Suppressor macrophage treated with lipopolysaccharide for 1 hour (primary cell): ENCODE results near the gene EVX1.

ENCODE experiments used
- DNase-seq, 3 donors: peaks; one replicate each; pipeline ENCODE4 v3.0.0-alpha.2; 2020 to 2022

Gene EVX1

GRCh38 chr7:27235387-27236311, 7.0 kb upstream of the EVX1 start:
- peak; percentile 60 to 76 (median 63) for DNase-seq

DNA sequence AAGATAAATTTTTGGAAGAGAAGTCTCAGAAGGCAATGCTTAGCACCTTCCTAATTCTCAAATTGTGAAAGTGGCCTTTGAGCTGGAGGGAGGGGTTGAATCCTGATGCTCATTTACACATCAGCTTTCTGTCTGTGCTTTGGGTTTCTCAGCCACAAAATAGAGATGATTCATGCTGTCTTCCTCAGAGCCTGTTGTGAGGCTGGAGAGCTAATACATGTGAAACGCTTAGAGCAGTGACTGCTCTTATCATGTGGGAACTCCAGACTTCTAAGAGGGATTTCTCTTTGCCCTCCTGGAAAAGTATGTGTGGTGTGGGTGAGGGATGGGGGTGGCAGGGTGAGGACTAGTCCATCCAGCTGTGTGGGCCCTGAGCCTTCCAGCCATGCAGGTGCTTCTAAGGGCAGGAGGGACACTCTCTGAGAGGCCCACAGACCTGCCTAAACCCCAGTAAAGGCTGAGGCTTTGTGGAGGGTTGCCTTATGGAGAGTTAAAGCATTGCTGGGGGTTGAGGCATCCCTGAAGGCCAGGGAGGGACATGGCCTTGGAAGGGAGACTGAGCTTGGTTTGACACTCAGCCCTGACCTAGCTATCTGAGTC, 4.8 kb upstream of the EVX1 start:
- DNase-seq: peak in 2 of 3 donors; percentile 53 to 56

DNA sequence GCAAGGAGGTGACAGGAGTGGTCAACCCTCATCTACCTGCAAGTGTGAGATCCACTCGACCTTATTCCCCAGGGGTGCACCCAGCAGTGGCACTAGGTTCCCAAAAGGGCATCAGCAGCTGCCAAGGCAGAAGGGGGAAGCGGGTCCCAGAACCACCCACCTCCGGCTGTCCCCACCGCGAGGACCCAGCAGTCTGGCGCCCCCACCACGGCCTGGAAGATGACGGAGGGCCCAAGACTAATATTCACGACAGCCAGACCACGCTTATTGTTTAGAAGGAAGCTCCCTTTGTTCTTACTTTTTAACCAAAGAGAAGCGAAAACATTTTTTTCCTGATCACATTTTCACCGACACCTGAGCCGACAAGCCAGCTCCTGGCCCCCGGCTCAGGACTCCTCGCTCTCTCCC, 3.6 kb upstream of the EVX1 start:
- no peak for DNase-seq

GRCh38 chr7:27239387-27240014, 3.1 kb upstream of the EVX1 start:
- DNase-seq: peak in 1 of 3 donors; percentile 41

GRCh38 chr7:27240015-27240731, 2.4 kb upstream of the EVX1 start:
- DNase-seq: no peak

DNA sequence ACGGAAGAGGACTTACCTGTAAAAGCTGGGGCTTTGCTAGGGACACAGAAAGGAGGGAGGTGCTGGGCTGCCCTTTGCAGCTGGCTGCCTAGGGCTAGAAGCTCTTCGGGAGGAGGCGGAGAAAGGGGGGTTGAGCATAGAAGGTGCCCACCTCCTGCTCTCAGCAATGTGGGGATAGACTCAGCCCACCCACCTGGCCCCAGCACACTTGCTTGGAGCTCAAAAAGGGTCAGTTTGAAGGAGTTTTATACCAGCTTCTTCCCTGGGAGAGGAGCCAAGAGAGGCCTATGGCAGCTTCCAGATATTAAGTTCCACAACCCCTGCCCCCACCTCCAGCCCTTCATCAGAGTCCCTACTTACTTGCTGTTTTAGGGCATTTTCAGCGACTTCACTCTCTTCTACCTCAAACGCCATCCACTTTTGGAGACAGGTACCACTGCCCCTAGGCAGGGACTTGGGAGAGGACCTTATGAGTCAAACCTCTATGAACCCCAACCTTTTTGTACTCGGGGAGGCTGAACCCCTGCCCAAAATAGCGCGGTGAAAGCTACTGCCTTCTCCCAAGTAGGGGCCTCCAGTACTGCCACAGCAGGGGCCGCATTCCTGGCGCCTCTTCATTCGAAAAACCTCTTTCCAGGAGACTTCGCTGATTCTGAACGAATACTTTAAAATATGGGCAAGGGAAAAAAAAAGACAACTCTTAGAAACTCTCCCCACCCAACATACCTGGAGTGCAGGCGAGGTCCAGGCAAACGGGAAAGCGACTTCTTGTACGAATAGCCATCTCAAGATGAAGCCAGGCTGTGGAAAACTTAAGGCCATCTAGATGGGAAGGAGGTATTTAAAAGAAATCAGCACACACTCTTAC, 1.2 kb upstream of the EVX1 start:
- DNase-seq: no peak

DNA sequence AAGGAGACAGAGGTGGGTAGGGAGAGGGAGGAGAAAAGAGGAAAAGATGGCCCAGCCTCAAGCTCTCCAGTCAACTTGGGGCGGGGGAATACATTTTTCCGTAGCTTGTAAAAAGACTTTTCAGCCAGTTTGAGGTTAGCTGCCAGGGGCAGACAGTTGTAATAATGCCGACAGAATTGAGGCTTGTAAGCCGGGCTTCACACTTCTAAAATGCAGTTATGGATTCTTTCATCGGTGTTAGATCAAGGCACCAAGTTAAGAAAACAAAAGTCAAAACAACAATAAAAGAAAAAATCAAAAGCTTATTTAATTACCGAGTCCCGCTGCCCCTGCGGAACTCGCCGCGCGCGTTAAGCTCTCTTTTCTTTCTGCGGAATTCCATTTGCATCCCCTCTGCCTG, 448 bp upstream of the EVX1 start:
- DNase-seq: no peak

- DNase-seq: no peak
These were observed 950 bp downstream of the EVX1 start for GRCh38 chr7:27243340-27244163.

GRCh38 chr7:27244488-27245123, 2.0 kb downstream of the EVX1 start:
- DNase-seq: no peak

DNA sequence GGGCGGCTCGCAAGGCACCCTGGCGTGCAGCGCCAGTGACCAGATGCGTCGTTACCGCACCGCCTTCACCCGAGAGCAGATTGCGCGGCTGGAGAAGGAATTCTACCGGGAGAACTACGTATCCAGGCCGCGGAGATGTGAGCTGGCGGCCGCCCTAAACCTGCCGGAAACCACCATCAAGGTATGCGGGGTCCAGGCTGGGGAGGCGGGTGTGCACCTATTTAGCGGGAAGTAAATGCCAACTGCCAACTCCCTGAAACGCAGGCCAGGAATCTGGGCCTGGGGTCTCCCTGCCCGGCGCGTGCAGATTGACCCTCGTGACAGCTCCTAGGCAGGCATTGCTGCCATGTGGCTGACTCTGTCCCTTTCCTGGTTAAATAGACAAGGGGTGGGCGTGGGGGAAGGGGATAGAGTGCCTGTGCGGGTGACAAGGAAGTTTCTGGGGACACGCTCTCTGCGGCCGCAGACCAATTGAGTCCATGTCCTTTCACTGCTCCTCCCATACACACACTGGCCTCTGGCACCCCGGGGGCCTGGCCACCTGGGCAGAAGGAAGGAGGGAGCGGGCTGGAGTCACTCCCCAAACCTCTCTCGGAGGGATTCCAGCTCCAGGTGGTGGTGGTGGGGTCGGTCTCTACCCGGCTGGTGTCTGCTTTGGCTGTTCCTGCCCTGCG, 2.7 kb downstream of the EVX1 start:
- DNase-seq: no peak

- peak in 1 of 3 donors; percentile 59 for DNase-seq
These were observed 3.4 kb downstream of the EVX1 start for GRCh38 chr7:27245798-27246691.

- no peak for DNase-seq
These were observed 4.4 kb downstream of the EVX1 start for GRCh38 chr7:27247000-27247399.

DNA sequence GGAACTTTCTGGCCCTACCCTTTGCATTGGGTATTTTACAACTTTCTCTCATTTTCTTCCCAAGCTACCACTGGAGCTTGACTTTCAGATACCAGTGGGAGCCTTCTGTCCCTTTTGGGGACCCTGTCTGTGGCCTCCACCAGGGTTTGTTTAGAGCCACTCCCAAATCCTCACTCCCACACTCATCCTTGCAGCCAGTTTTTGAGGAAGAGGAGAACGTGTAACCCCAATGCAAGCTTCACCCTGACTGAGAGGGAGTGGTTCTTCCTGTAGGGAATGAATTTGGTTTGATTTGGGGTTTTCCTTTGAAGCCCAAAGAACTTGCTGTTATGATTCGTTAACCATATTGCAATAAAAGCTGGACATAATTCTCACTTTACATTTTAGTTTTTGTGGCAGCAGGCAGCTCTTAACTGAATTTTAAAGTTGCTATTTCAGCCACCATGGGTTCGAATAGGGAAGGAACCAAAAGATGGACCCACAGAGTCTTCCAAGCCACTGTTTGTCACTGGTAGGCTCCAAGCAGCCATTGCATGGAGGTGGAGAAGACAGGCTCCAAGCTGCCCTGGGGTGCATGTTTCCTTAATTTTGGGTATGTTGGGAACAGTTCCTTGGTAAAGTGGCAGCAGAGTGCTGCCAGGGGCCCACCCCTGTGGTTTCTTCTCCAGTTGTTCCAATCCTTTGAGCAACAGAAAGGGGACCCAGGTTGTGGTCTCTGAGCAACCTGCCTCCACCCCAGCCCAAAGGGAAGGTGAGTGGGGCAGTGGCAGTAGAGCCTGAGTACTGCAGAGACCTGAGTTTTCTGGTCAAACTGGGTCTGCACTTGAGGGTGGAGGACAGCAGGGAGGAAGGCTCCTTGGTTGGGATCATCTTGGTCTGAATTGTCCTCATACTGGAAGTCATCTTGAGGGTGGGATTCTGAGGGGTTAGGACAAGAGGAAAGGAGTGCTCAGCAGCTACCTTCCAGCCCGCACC, 5.1 kb downstream of the EVX1 start:
- DNase-seq: no peak

DNA sequence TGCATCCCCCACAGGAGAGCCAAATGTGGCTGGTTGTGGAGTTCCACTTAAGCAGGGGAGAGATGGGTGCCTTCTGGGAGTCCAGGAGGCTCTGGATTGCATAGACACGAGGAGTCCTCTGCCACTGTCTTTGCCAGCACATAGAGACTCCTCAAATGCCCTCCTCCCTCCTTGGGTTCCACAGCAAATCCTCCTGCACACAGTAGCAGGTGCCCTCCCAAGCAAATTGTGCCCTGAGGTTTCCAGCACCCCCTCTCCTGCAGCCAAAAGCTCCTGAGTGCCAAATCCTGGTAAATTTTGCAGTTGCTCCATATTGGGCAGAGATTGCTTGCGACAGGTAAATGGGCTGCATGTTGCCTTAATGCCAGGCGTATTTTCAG, 5.8 kb downstream of the EVX1 start:
- no peak for DNase-seq

DNA sequence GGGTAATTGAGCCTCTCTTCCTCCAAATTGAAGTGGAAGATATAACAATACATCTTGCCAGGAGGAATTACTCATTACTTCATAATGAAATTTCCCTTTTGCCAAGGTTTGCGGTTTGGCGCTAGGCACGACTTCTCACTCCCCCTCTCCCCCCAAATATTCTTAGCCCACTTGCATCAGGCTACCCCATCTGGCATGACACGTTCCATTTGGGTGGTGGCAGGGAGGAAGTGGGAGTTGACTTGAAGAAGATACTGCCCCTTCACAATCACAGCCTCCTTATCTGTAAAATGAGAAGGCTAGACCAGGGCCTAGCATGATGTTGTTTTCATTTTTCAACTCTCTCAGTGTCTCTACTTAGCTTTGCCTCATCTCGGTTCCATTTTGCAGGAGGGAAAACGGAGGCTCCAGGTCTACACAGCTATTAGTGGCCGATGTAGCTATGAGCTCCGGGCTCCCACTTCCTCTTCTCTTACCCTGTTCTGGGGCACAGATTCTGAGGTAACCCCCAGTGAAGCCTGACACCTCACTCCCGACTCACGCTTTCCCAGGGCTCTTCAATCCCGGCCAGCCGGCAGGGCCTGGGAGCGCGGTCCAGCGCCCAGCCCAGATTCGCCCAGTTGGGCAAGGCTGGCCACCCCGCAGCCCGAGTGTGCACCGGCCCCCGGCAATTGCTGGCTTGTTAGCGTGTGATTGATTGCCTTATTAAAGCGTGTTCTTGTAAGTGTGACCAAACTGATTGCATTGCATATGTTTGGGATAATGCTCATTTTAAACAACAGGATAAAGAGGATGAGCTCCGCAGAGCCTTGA, 6.5 kb downstream of the EVX1 start:
- peak in 1 of 3 donors; percentile 55 for DNase-seq

- DNase-seq: no peak
These were observed 7.3 kb downstream of the EVX1 start for GRCh38 chr7:27249724-27250556.
